Gastrocnemius medialis (tissue), 4 donors: ENCODE results near the gene YOD1.

Experiments
- POLR2A ChIP-seq, 2 donors: fragments of 450-650 bp; IDR thresholded peaks; one replicate each; pipeline ENCODE4 v1.6.1; 2017; ENCODE audit warnings: antibody characterized with exemption in 2 of 2, mild to moderate bottlenecking in 2 of 2, moderate library complexity in 2 of 2
- TF ChIP-seq, protein P1 (sequence below), 5 experiments: fragments of 450-650 bp in 3 of 5; fragments of 200-600 bp in 2 of 5; sonication (generic) in 2 of 5; IDR thresholded peaks in 4 of 5; conservative IDR thresholded peaks in 1 of 5; 1 replicate in 4 of 5; 2 replicates in 1 of 5; pipeline ENCODE4 v1.5.1; 2016 to 2019; ENCODE audit warnings: antibody characterized with exemption in 5 of 5, mild to moderate bottlenecking in 3 of 5, moderate library complexity in 3 of 5

- TF ChIP-seq POLR2A (IDR thresholded peaks at IDR 0.05): no peak
- TF ChIP-seq, protein P1, sequence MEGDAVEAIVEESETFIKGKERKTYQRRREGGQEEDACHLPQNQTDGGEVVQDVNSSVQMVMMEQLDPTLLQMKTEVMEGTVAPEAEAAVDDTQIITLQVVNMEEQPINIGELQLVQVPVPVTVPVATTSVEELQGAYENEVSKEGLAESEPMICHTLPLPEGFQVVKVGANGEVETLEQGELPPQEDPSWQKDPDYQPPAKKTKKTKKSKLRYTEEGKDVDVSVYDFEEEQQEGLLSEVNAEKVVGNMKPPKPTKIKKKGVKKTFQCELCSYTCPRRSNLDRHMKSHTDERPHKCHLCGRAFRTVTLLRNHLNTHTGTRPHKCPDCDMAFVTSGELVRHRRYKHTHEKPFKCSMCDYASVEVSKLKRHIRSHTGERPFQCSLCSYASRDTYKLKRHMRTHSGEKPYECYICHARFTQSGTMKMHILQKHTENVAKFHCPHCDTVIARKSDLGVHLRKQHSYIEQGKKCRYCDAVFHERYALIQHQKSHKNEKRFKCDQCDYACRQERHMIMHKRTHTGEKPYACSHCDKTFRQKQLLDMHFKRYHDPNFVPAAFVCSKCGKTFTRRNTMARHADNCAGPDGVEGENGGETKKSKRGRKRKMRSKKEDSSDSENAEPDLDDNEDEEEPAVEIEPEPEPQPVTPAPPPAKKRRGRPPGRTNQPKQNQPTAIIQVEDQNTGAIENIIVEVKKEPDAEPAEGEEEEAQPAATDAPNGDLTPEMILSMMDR (IDR thresholded peaks at IDR 0.05 in 4 of 5, conservative IDR thresholded peaks at IDR 0.05 in 1 of 5): no peak
Measured at GRCh38 chr1:207026104-207026534, 24.9 kb downstream of the YOD1 start.
